GM12892 (cell line): ENCODE data around the gene GRM1.

ENCODE experiments used
- POLR2A ChIP-seq: IDR thresholded peaks from 2 replicates; pipeline ENCODE4 v1.6.1; 2011; ENCODE audit warnings: low read depth, low read length, control low read depth
- POLR2AphosphoS5 ChIP-seq: IDR thresholded peaks from 2 replicates; pipeline ENCODE4 v1.6.1; 2011; ENCODE audit warnings: low read depth, low read length, control low read depth
- TAF1 ChIP-seq: IDR thresholded peaks from 2 replicates; pipeline ENCODE4 v1.6.1; 2011; ENCODE audit warnings: low read depth, mild to moderate bottlenecking, control low read depth, low read length, borderline replicate concordance

DNA sequence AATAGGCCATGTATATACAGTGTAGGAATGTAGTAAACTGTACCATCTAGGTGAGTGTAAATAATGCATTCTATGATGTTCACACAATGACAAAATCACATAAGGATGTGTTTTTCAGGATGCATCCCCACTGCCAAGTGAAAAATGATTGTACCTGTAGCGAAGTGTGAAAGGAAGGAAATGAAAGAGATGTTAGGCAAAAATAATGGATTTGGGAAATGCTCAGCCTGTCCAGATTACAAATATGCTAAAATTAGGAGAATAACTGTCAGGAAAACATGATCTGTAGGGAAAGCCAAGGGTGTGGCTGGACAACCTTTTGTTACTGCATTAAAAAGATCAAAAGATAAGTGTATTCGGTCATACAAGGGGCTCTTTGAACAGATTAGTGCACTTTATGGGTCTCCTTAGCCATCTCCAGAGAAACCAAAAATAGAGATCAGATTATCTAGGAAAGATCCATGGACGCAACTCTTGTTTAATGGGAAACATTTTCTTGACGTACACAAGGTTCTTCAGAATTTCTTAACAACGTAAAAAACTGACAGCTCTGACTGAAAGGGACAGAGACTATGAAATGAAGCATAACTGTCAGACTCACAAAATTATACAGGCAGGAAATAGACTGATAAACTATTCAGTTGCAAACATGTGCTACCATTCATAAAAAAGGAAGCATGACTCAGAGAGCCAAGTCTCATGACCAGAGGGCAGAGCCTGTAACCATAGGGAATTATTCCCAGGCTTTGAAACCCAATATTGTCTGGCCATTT lies 261.1 kb downstream of the GRM1 start:
- TF ChIP-seq POLR2A (no peak), POLR2AphosphoS5 (no peak), TAF1 (no peak)
